ENCODE measurements around the gene OR2M5.

GRCh38 chr1:248098529-248098928 is 46.4 kb upstream of the OR2M5 start:
- TF ChIP-seq, protein P1, sequence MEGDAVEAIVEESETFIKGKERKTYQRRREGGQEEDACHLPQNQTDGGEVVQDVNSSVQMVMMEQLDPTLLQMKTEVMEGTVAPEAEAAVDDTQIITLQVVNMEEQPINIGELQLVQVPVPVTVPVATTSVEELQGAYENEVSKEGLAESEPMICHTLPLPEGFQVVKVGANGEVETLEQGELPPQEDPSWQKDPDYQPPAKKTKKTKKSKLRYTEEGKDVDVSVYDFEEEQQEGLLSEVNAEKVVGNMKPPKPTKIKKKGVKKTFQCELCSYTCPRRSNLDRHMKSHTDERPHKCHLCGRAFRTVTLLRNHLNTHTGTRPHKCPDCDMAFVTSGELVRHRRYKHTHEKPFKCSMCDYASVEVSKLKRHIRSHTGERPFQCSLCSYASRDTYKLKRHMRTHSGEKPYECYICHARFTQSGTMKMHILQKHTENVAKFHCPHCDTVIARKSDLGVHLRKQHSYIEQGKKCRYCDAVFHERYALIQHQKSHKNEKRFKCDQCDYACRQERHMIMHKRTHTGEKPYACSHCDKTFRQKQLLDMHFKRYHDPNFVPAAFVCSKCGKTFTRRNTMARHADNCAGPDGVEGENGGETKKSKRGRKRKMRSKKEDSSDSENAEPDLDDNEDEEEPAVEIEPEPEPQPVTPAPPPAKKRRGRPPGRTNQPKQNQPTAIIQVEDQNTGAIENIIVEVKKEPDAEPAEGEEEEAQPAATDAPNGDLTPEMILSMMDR (IDR thresholded peaks at IDR 0.05), result no peak
- no peak for TF ChIP-seq POLR2A (IDR thresholded peaks at IDR 0.05)
- TF ChIP-seq POLR2AphosphoS5 (IDR thresholded peaks at IDR 0.05), result no peak
